Measurements from ENCODE around the gene POU6F1. TPM values are rescaled to one million over a fixed set of nuclear protein-coding genes. Genes with fewer than 3 reads are reported as not detected.
"Not testable (repeated sequence)": the region's sequence is repeated elsewhere in the genome, so short reads cannot be mapped to it uniquely, and the experiment has no call there.

The POU6F1 gene
- total RNA-seq, 1 donor from 2014 or later = 10.8 TPM

GRCh38 chr12:51262758-51263177 lies 44.9 kb upstream of the POU6F1 start:
- Mint-ChIP-seq H3K36me3 (ENCODE audit: low read depth, unreplicated experiment) (peaks cover 18% of the 10 kb centered on the region), H3K4me3 (ENCODE audit: unreplicated experiment) (no peak overlapping the region), H3K27me3 (ENCODE audit: unreplicated experiment) (no peaks in the 10 kb centered on the region), H3K27ac (ENCODE audit: unreplicated experiment) (peak overlapping the region; percentile 27), H3K9me3 (ENCODE audit: unreplicated experiment) (no peaks in the 10 kb centered on the region), H3K4me1 (ENCODE audit: unreplicated experiment) (peaks cover 32% of the 10 kb centered on the region)
- DNase-seq (ENCODE audit: low spot score) = peak; percentile 45
- TF ChIP-seq CTCF (IDR thresholded peaks at IDR 0.05; ENCODE audit: unreplicated experiment) = peak; percentile 33

- H3K4me1 Mint-ChIP-seq (ENCODE audit: unreplicated experiment) = peaks cover 15% of the 10 kb centered on the region
- H3K36me3 Mint-ChIP-seq (ENCODE audit: low read depth, unreplicated experiment) = peaks cover 17% of the 10 kb centered on the region
- H3K9me3 Mint-ChIP-seq (ENCODE audit: unreplicated experiment); H3K4me3 Mint-ChIP-seq (ENCODE audit: unreplicated experiment); H3K27me3 Mint-ChIP-seq (ENCODE audit: unreplicated experiment); H3K27ac Mint-ChIP-seq (ENCODE audit: unreplicated experiment); DNase-seq (ENCODE audit: low spot score): not testable (repeated sequence)
Observed at GRCh38 chr12:51259600-51259999, 41.7 kb upstream of the POU6F1 start.

GRCh38 chr12:51254536-51254935 lies 36.7 kb upstream of the POU6F1 start:
- no peak for TF ChIP-seq CTCF (IDR thresholded peaks at IDR 0.05; ENCODE audit: unreplicated experiment)
- peaks cover 21% of the 10 kb centered on the region for H3K36me3 Mint-ChIP-seq (ENCODE audit: low read depth, unreplicated experiment)
- peaks cover 18% of the 10 kb centered on the region for H3K4me1 Mint-ChIP-seq (ENCODE audit: unreplicated experiment)
- H3K27ac Mint-ChIP-seq (ENCODE audit: unreplicated experiment) = peak overlapping the region; percentile 33
- H3K4me3 Mint-ChIP-seq (ENCODE audit: unreplicated experiment) = peak overlapping the region; percentile 49
- no peak for DNase-seq (ENCODE audit: low spot score)
- H3K27me3 Mint-ChIP-seq (ENCODE audit: unreplicated experiment) = peaks cover 4% of the 10 kb centered on the region
- H3K9me3 Mint-ChIP-seq (ENCODE audit: unreplicated experiment) = no peaks in the 10 kb centered on the region

GRCh38 chr12:51253276-51253675 lies 35.4 kb upstream of the POU6F1 start:
- H3K9me3 Mint-ChIP-seq (ENCODE audit: unreplicated experiment) = no peaks in the 10 kb centered on the region
- TF ChIP-seq CTCF (IDR thresholded peaks at IDR 0.05; ENCODE audit: unreplicated experiment) = no peak
- H3K4me3 Mint-ChIP-seq (ENCODE audit: unreplicated experiment) = no peak overlapping the region
- peaks cover 25% of the 10 kb centered on the region for H3K4me1 Mint-ChIP-seq (ENCODE audit: unreplicated experiment)
- peaks cover 21% of the 10 kb centered on the region for H3K36me3 Mint-ChIP-seq (ENCODE audit: low read depth, unreplicated experiment)
- H3K27ac Mint-ChIP-seq (ENCODE audit: unreplicated experiment) = no peak overlapping the region
- DNase-seq (ENCODE audit: low spot score) = no peak
- peaks cover 4% of the 10 kb centered on the region for H3K27me3 Mint-ChIP-seq (ENCODE audit: unreplicated experiment)

- H3K27ac Mint-ChIP-seq (ENCODE audit: unreplicated experiment) = peak overlapping the region; percentile 96
- peak overlapping the region; percentile 35 for H3K4me3 Mint-ChIP-seq (ENCODE audit: unreplicated experiment)
- H3K36me3 Mint-ChIP-seq (ENCODE audit: low read depth, unreplicated experiment) = peaks cover 33% of the 10 kb centered on the region
- no peaks in the 10 kb centered on the region for H3K9me3 Mint-ChIP-seq (ENCODE audit: unreplicated experiment)
- DNase-seq (ENCODE audit: low spot score) = peak; percentile 13
- peaks cover 55% of the 10 kb centered on the region for H3K4me1 Mint-ChIP-seq (ENCODE audit: unreplicated experiment)
- peaks cover 11% of the 10 kb centered on the region for H3K27me3 Mint-ChIP-seq (ENCODE audit: unreplicated experiment)
- TF ChIP-seq CTCF (IDR thresholded peaks at IDR 0.05; ENCODE audit: unreplicated experiment) = no peak
Observed at GRCh38 chr12:51247523-51248206, 29.8 kb upstream of the POU6F1 start.

All from endothelial cell (in vitro differentiated cells).